Omental fat pad (tissue), 4 donors: Measurements from ENCODE around the gene TSPAN8. TPM values are rescaled to one million over a fixed set of nuclear protein-coding genes. Genes with fewer than 3 reads are reported as not detected.

ENCODE experiments used
- ATAC-seq: fragments of 150-250 bp; one replicate; pipeline ENCODE4 v1.9.1; 2016; ENCODE audit warnings: mild to moderate bottlenecking, moderate library complexity; ENCODE audit not compliant: low FRiP score
- DNase-seq: peaks from one replicate; pipeline ENCODE4 v3.0.0-alpha.2; 2019; ENCODE audit warnings: low spot score
- CTCF ChIP-seq, 3 donors: fragments of 450-650 bp; IDR thresholded peaks; one replicate each; pipeline ENCODE4 v1.5.1; 2016 to 2017; ENCODE audit warnings: antibody characterized with exemption in 3 of 3, mild to moderate bottlenecking in 3 of 3, moderate library complexity in 2 of 3
- total RNA-seq, 4 donors: library from RNA; depleted of rRNA; stranded (reverse); fragments of >200 nt; gene quantifications; one replicate each; pipeline ENCODE4 v1.1.0, GENCODE V29; 2016

TSPAN8 gene
- total RNA-seq, 4 donors from 2014 or later, result 2.9 to 13.4 (median 10.1) TPM

- ATAC-seq (no peak), DNase-seq (no peak)
Observed at GRCh38 chr12:71164568-71165197, 6.9 kb upstream of the TSPAN8 start.

GRCh38 chr12:71164166-71164565, 6.4 kb upstream of the TSPAN8 start:
- no peak for ATAC-seq

More at GRCh38 chr12:71164568-71165197, 6.9 kb upstream of the TSPAN8 start:
- no peak for TF ChIP-seq CTCF (IDR thresholded peaks at IDR 0.05)

GRCh38 chr12:71162832-71163763, 5.3 kb upstream of the TSPAN8 start:
- ATAC-seq (no peak), DNase-seq (no peak)
- no peak for TF ChIP-seq CTCF (IDR thresholded peaks at IDR 0.05)

More at GRCh38 chr12:71164166-71164565, 6.4 kb upstream of the TSPAN8 start:
- DNase-seq, result no peak
- TF ChIP-seq CTCF (IDR thresholded peaks at IDR 0.05), result no peak

- TF ChIP-seq CTCF (IDR thresholded peaks at IDR 0.05), result no peak
- ATAC-seq, result no peak
Observed at GRCh38 chr12:71161591-71161990, 3.8 kb upstream of the TSPAN8 start.

GRCh38 chr12:71160585-71160984, 2.8 kb upstream of the TSPAN8 start:
- TF ChIP-seq CTCF (IDR thresholded peaks at IDR 0.05), result no peak
- peak; percentile 71 for ATAC-seq

More at GRCh38 chr12:71161591-71161990, 3.8 kb upstream of the TSPAN8 start:
- no peak for DNase-seq

GRCh38 chr12:71159878-71160277, 2.1 kb upstream of the TSPAN8 start:
- no peak for DNase-seq
- ATAC-seq, result no peak
- TF ChIP-seq CTCF (IDR thresholded peaks at IDR 0.05), result no peak

More at GRCh38 chr12:71160585-71160984, 2.8 kb upstream of the TSPAN8 start:
- no peak for DNase-seq
